A549 treated with ZK216348 at 1 μM for 4 hours (cell line): Measurements from ENCODE around the gene DUS2. TPM values are rescaled to one million over a fixed set of nuclear protein-coding genes. Genes with fewer than 3 reads are reported as not detected.

Source experiments
- total RNA-seq: library from RNA; stranded (reverse); fragments of 200-300 nt; extraction: Qiagen RNA extraction; gene quantifications from 5 replicates; pipeline ENCODE4 v1.2.3, GENCODE V29; 2022; ENCODE audit warnings: low read depth

The DUS2 gene
- total RNA-seq: 14.9 to 20.0 TPM (median 16.7 TPM) in 5 replicates

DNA sequence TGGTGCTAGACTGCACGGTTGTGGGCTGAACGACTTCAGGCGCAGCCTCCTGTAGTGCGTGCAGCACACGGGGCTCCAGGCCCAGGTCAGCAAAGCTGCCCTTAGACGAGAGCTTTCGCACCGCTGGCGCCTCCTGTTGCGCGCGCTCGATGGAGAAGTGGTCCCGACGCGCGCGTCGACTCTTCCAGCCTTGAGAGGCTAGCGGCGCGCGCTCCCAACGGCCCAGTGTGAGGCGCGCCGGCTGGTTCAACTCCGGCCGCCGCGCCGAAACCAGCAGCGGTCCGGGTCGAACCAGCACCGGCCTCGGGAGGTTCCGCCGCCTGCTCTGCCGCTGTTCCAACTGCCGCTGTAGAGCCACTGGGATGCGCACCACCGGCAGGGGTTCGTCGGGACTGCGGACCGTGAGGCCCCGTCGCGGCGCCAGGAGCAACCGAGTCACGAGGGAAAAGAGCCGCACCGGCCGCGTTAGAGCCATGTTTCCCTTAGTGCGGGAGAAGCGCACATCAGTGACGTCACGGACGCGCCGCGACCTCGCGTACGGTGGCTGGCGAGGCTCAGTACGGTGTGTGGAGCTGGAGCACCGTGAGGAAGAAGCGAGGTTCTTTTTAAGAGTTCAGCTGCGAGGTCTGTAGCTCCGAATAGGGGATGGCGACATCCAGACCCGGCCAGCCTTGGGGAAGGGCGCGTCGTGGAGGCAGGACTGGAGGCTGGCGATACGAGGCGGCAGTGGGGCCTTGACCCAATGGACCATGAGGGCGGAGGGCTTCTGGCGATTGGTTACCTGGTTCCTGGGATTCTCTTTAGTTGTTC is at the start of gene DUS2, which contains the start of gene DDX28:
Gene DUS2, plus strand, starts transcription at position 557 of the 810 bp plus-strand sequence. CDS start 14,740 bp downstream, outside the sequence.
Gene DDX28, minus strand, starts transcription at position 505 of the 810 bp plus-strand sequence. Its CDS starts 30 bp downstream, at position 475.

DNA sequence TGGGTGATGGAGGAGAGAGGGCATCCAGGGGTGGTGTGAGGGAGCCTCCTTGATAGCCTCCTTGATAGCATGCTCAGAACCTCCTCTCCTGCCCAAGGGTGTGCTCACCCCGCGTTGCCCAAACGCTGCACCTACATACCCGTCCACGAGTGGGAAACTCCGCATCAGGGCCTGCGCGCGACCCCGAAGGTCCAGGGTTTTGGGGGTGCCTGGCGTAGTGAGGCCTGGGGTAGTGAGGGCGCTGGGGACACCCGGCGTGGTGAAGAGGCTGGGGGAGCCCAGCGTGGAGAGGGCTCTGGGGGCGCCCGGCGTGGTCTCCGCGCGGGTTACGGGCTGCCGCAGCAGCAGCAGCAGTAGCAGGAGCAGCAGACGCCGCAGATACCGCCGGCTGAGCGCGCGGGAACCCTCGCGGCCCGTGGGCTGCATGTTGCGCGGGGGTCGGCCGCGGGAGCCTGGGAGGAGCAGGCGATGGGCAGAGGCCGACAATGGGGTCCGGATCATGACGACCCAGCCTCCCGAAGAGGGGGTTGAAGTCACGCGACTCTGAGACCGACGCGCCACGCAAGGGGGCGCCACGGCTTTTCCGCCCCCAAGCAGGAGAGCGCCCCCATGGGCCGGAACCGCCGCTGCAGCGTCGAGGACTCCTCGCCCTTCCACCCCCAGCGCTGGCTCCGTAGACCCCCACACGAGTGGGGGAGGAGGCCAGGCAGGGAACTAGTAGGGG is 43.0 kb upstream of the DUS2 start, which contains the start of gene DPEP3:
Gene DPEP3, minus strand, starts transcription at position 545 of the 724 bp plus-strand sequence. Its CDS starts 119 bp downstream, at position 426.

DNA sequence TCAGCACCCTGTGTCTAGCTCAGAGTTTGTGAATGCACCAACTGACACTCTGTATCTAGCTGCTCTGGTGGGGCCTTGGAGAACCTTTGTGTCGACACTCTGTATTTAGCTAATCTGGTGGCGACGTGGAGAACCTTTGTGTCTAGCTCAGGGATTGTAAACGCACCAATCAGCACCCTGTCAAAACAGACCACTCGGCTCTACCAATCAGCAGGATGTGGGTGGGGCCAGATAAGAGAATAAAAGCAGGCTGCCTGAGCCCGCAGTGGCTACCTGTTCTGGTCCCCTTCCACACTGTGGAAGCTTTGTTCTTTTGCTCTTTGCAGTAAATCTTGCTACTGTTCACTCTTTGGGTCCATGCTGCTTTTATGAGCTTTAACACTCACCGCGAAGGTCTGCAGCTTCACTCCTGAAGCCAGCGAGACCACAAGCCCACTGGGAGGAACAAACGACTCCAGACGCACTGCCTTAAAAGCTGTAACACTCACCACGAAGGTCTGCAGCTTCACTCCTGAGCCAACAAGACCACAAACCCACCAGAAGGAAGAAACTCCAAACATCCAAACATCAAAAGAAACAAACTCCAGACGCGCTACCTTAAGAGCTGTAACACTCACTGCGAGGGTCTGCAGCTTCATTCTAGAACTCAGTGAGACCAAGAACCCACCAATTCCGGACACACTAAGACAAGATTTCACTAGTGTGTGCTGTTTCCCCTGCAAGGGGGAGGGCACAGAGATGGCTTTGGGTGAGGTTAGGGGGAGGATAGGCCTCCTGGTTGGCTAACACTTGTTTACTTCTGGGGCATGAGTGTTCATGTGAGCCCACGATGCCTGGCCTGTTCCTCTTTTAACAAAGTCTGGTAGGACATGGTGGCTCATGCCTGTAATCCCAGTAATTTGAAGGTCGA is 24.1 kb upstream of the DUS2 start, which contains the start of gene DPEP2:
Gene DPEP2, minus strand, starts transcription at position 706 of the 910 bp plus-strand sequence. CDS start 6,272 bp downstream, outside the sequence.

DNA sequence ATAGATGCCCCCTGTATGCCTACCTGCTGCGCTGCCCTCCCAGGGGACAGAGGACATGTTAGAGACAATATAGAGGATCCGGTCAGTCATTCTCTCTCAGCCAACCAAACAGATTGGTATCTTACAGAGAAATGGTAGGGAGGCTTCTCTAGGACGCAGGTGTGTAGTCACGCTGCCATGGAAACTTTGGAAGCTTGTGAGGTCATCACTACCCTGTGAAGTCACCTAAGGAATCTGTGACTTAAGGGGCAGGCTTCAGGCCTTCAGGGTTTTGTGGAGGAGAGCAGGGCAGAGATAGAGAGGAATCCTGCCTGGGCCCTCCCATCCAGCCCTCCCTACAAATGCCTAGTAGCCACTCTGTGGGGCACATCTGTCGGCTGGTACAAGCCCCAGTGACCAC is 7.4 kb upstream of the DUS2 start, which contains the start of gene DPEP2NB:
Gene DPEP2NB, minus strand, starts transcription at position 231 of the 400 bp plus-strand sequence. Its CDS starts 141 bp downstream, at position 90.

DNA sequence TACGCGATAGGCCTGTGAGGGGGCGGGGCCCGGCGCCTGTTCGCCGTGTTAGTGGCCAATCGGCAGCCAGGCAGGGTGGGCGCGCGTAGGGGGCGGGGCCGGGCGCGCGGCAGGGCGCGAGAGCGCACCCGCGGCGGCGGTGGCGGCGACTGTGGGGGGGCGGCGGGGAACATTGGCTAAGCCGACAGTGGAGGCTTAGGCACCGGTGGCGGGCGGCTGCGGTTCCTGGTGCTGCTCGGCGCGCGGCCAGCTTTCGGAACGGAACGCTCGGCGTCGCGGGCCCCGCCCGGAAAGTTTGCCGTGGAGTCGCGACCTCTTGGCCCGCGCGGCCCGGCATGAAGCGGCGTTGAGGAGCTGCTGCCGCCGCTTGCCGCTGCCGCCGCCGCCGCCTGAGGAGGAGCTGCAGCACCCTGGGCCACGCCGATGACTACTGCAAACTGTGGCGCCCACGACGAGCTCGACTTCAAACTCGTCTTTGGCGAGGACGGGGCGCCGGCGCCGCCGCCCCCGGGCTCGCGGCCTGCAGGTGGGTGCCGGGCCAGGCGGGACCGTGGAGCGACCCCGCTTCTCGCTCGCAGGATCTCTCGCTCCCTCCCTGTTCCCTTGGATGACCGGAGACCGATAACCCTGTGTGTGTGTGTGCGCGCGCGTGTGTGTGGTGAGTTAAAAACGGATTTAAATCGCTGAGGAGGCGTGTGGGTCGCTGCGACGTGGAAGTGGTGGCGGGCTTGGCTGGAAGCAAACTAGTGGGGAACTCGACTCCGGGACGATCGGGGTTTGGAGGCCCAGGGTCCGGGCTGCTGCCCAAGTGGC is 62.4 kb downstream of the DUS2 start, which contains the start of gene NFATC3:
Gene NFATC3, plus strand, starts transcription at position 112 of the 813 bp plus-strand sequence. Its CDS starts 312 bp downstream, at position 424.

Other genes with a start within 250 kb of the DUS2 start
- gene RANBP10, start 216.7 kb upstream of the DUS2 start, total RNA-seq: 6.7 to 10.7 TPM (median 9.7 TPM) in 5 replicates
- 0.32 to 0.86 TPM (median 0.43 TPM) in 5 replicates for gene TSNAXIP1, start 216.4 kb upstream of the DUS2 start, total RNA-seq
- 25.2 to 46.3 TPM (median 44.5 TPM) in 5 replicates for gene THAP11, start 181.0 kb upstream of the DUS2 start, total RNA-seq
- 230 to 282 TPM (median 237 TPM) in 5 replicates for gene NUTF2, start 176.4 kb upstream of the DUS2 start, total RNA-seq
- gene CENPT, start 175.6 kb upstream of the DUS2 start, total RNA-seq: 21.4 to 32.5 TPM (median 28.4 TPM) in 5 replicates
- gene EDC4, start 150.2 kb upstream of the DUS2 start, total RNA-seq: 43.1 to 69.7 TPM (median 65.1 TPM) in 5 replicates
- gene NRN1L, start 138.4 kb upstream of the DUS2 start, total RNA-seq: 0.33 TPM in 1 of 5 replicates, not detected in the others
- 10.1 to 16.5 TPM (median 14.3 TPM) in 5 replicates for gene PSKH1, start 130.0 kb upstream of the DUS2 start, total RNA-seq
- 1.0 to 2.5 TPM (median 1.4 TPM) in 5 replicates for gene CTRL, start 91.4 kb upstream of the DUS2 start, total RNA-seq
- gene PSMB10, start 86.4 kb upstream of the DUS2 start, total RNA-seq: 34.4 to 55.4 TPM (median 47.8 TPM) in 5 replicates
- gene LCAT, start 79.2 kb upstream of the DUS2 start, total RNA-seq: 9.0 to 15.1 TPM (median 12.4 TPM) in 5 replicates
- 18.1 to 35.6 TPM (median 31.6 TPM) in 5 replicates for gene SLC12A4, start 54.6 kb upstream of the DUS2 start, total RNA-seq
- gene DPEP3, start 42.8 kb upstream of the DUS2 start, total RNA-seq: not detected in 5 replicates
- gene DPEP2, start 23.8 kb upstream of the DUS2 start, total RNA-seq: not detected in 5 replicates
- not detected in 5 replicates for gene DPEP2NB, start 7.4 kb upstream of the DUS2 start, total RNA-seq
- gene DDX28, start 52 bp upstream of the DUS2 start, total RNA-seq: 14.9 to 20.1 TPM (median 18.7 TPM) in 5 replicates
- gene NFATC3, start 62.1 kb downstream of the DUS2 start, total RNA-seq: 11.4 to 18.0 TPM (median 15.3 TPM) in 5 replicates
- gene ESRP2, start 212.8 kb downstream of the DUS2 start, total RNA-seq: 0.06 to 0.40 TPM (median 0.15 TPM) in 5 replicates
- gene PLA2G15, start 222.1 kb downstream of the DUS2 start, total RNA-seq: 11.0 to 16.4 TPM (median 14.7 TPM) in 5 replicates
- gene SLC7A6, start 241.2 kb downstream of the DUS2 start, total RNA-seq: 24.7 to 35.4 TPM (median 30.5 TPM) in 5 replicates